IMR-90 (cell line): ENCODE results near the gene CTNNA2. TPM values are rescaled to one million over a fixed set of nuclear protein-coding genes. Genes with fewer than 3 reads are reported as not detected.

Source experiments
- ATAC-seq: fragments of 200-7000 bp; cut with Tn5 transposase; 2 replicates; pipeline ENCODE4 v1.9.1; 2020; ENCODE audit warnings: low read depth, mild to moderate bottlenecking, moderate library complexity
- BruUV-seq: library from RNA; stranded (reverse); fragments of 400-500 nt; replicated peaks from 2 replicates; lab custom pipeline; 2021; lab: Mats Ljungman, UMichigan
- CTCF ChIA-PET: fragments of 300-600 bp; formaldehyde crosslinking; extraction: SDS; loops from one replicate; lab custom pipeline; 2021; ENCODE audit warnings: antibody characterized with exemption; lab: Yijun Ruan, JAX
- POLR2A ChIA-PET: fragments of 300-600 bp; sonication (Branson Sonifier 250); formaldehyde crosslinking; loops from one replicate; lab custom pipeline; 2022; ENCODE audit warnings: antibody characterized with exemption; ENCODE audit not compliant: unreplicated experiment; lab: Charles Lee
- DNase-seq: peaks from one replicate; pipeline ENCODE4 v3.0.0; 2013
- H2AFZ ChIP-seq: replicated peaks from 2 replicates; pipeline ENCODE3; 2013; ENCODE audit warnings: low read length, mild to moderate bottlenecking; ENCODE audit not compliant: poor library complexity
- H2AK5ac ChIP-seq: 2 replicates; pipeline ENCODE4 v1.6.1; 2013; ENCODE audit warnings: low read depth, low read length, inconsistent platforms
- H2AK9ac ChIP-seq: replicated peaks from 2 replicates; pipeline ENCODE3; 2013; ENCODE audit warnings: mild to moderate bottlenecking, low read depth, low read length, moderate library complexity; ENCODE audit not compliant: poor library complexity
- H2BK120ac ChIP-seq: 2 replicates; pipeline ENCODE4 v1.6.1; 2013; ENCODE audit warnings: low read depth, low read length, inconsistent platforms
- H2BK15ac ChIP-seq: 3 replicates; pipeline ENCODE4 v1.6.1; 2013; ENCODE audit warnings: low read depth, low read length, inconsistent platforms
- H2BK20ac ChIP-seq: 2 replicates; pipeline ENCODE4 v1.6.1; 2013; ENCODE audit warnings: low read depth, mild to moderate bottlenecking, inconsistent platforms, low read length, moderate library complexity
- H2BK5ac ChIP-seq: 2 replicates; pipeline ENCODE4 v1.6.1; 2013; ENCODE audit warnings: mild to moderate bottlenecking, low read depth, low read length, inconsistent platforms; ENCODE audit not compliant: poor library complexity, severe bottlenecking
- H3K14ac ChIP-seq: replicated peaks from 2 replicates; pipeline ENCODE4 v1.6.1; 2013; ENCODE audit warnings: low read depth, low read length, inconsistent platforms
- H3K18ac ChIP-seq: 2 replicates; pipeline ENCODE4 v1.6.1; 2013; ENCODE audit warnings: low read depth, low read length, control low read depth
- H3K23ac ChIP-seq: 2 replicates; pipeline ENCODE4 v1.6.1; 2013; ENCODE audit warnings: low read depth, low read length, inconsistent platforms
- H3K27ac ChIP-seq: 2 replicates; pipeline ENCODE4 v1.5.1; 2013; ENCODE audit warnings: mild to moderate bottlenecking, control low read depth, low read length; ENCODE audit not compliant: insufficient read depth
- H3K27me3 ChIP-seq: 2 replicates; pipeline ENCODE4 v1.6.1; 2013; ENCODE audit warnings: low read length; ENCODE audit not compliant: control insufficient read depth, insufficient read depth
- H3K36me3 ChIP-seq: 2 replicates; pipeline ENCODE4 v1.6.1; 2013; ENCODE audit warnings: low read length, mixed read lengths; ENCODE audit not compliant: control insufficient read depth, insufficient read depth
- H3K4ac ChIP-seq: 2 replicates; pipeline ENCODE4 v1.6.1; 2013; ENCODE audit warnings: low read depth, low read length, inconsistent platforms
- H3K4me1 ChIP-seq: 2 replicates; pipeline ENCODE4 v1.6.1; 2013; ENCODE audit warnings: low read length, mixed read lengths; ENCODE audit not compliant: control insufficient read depth, insufficient read depth
- H3K4me2 ChIP-seq: 2 replicates; pipeline ENCODE4 v1.6.1; 2013; ENCODE audit warnings: low read depth, mild to moderate bottlenecking, control low read depth, low read length, moderate library complexity
- H3K4me3 ChIP-seq: 2 replicates; pipeline ENCODE4 v1.5.1; 2013; ENCODE audit warnings: low read depth, mild to moderate bottlenecking, control low read depth, low read length, moderate library complexity; ENCODE audit not compliant: insufficient read depth
- H3K56ac ChIP-seq: 2 replicates; pipeline ENCODE4 v1.6.1; 2013; ENCODE audit warnings: low read length, inconsistent platforms; ENCODE audit not compliant: insufficient read depth; ENCODE audit errors: extremely low read depth
- H3K79me1 ChIP-seq, 2 experiments: 2 replicates each; pipeline ENCODE4 v1.6.1; 2013; ENCODE audit warnings: low read length in 2 of 2, inconsistent platforms in 1 of 2, low read depth in 1 of 2
- H3K9ac ChIP-seq: 2 replicates; pipeline ENCODE4 v1.6.1; 2013; ENCODE audit warnings: low read depth, low read length, control low read depth
- H3K9me1 ChIP-seq: 2 replicates; pipeline ENCODE4 v1.6.1; 2013; ENCODE audit warnings: low read length, inconsistent platforms; ENCODE audit not compliant: insufficient read depth
- H3K9me3 ChIP-seq: 2 replicates; pipeline ENCODE4 v1.6.1; 2013; ENCODE audit warnings: low read length; ENCODE audit not compliant: control insufficient read depth, insufficient read depth
- H4K20me1 ChIP-seq: 2 replicates; pipeline ENCODE4 v1.6.1; 2013; ENCODE audit warnings: low read length, inconsistent platforms; ENCODE audit not compliant: insufficient read depth
- H4K5ac ChIP-seq: 2 replicates; pipeline ENCODE4 v1.6.1; 2013; ENCODE audit warnings: mild to moderate bottlenecking, low read depth, low read length, control low read depth
- H4K8ac ChIP-seq, 2 experiments: 2 replicates each; pipeline ENCODE4 v1.6.1; 2013; ENCODE audit warnings: low read depth in 2 of 2, low read length in 2 of 2, control low read depth in 1 of 2, inconsistent platforms in 1 of 2
- H4K91ac ChIP-seq: 2 replicates; pipeline ENCODE4 v1.6.1; 2013; ENCODE audit warnings: low read depth, low read length, inconsistent platforms; ENCODE audit not compliant: insufficient read depth
- MAFK ChIP-seq: IDR thresholded peaks from 2 replicates; pipeline ENCODE4 v1.6.1; 2012; ENCODE audit warnings: low read depth, low read length, improper control_type of control experiment
- MAZ ChIP-seq: IDR thresholded peaks from 2 replicates; pipeline ENCODE4 v1.6.1; 2012; ENCODE audit warnings: low read depth, mild to moderate bottlenecking, low read length, improper control_type of control experiment, moderate library complexity, borderline replicate concordance
- MXI1 ChIP-seq: IDR thresholded peaks from 2 replicates; pipeline ENCODE4 v1.6.1; 2012; ENCODE audit warnings: low read depth, mild to moderate bottlenecking, low read length, moderate library complexity, borderline replicate concordance
- RAD21 ChIP-seq: IDR thresholded peaks from 2 replicates; pipeline ENCODE4 v1.6.1; 2012; ENCODE audit warnings: low read length, improper control_type of control experiment
- WGBS, 2 experiments: methylation state at CpG; one replicate each; pipeline versions ENCODE4 v1.1.5 to v1.1.7; 2013; ENCODE audit warnings: missing lambda C conversion rate in 2 of 2; ENCODE audit not compliant: insufficient read length in 1 of 2; ENCODE audit errors: extremely low coverage in 2 of 2; 5-methylcytosine and 5-hydroxymethylcytosine counted together
- dilution Hi-C: fragments of 300-500 bp; cut with HindIII; formaldehyde crosslinking; loops from one replicate; pipeline ENCODE4 v1.14.3; 2018; ENCODE audit warnings: low sequenced_read_pairs; ENCODE audit not compliant: unreplicated experiment
- in situ Hi-C: fragments of 300-500 bp; cut with MboI; formaldehyde crosslinking; loops from 3 replicates; pipeline ENCODE4 v1.14.3; 2019; ENCODE audit warnings: low sequenced_read_pairs, inconsistent platforms, mixed read lengths
- intact Hi-C: fragments of 100-400 bp; cut with micrococcal nuclease; formaldehyde crosslinking; loops from 2 replicates; pipeline ENCODE4 v1.10.0; 2022
- polyA plus RNA-seq, 3 experiments: library from polyadenylated mRNA; depleted of rRNA; stranded (reverse); fragments of >200 nt; gene quantifications; 2 replicates each; pipeline ENCODE4 v1.2.3, GENCODE V29; 2012; ENCODE audit warnings: low replicate concordance in 1 of 3
- total RNA-seq: library from RNA; depleted of rRNA; stranded (reverse); fragments of >200 nt; gene quantifications from 2 replicates; pipeline ENCODE4 v1.2.3, GENCODE V29; 2012
- TF ChIP-seq, protein P1 (sequence below): conservative IDR thresholded peaks from 2 replicates; pipeline ENCODE4 v1.5.1; 2012; ENCODE audit warnings: mild to moderate bottlenecking, low read depth, low read length, improper control_type of control experiment

The CTNNA2 gene
- total and polyA plus RNA-seq, 2 of the 4 experiments (the other 2 are of a cell fraction), result not detected

DNA sequence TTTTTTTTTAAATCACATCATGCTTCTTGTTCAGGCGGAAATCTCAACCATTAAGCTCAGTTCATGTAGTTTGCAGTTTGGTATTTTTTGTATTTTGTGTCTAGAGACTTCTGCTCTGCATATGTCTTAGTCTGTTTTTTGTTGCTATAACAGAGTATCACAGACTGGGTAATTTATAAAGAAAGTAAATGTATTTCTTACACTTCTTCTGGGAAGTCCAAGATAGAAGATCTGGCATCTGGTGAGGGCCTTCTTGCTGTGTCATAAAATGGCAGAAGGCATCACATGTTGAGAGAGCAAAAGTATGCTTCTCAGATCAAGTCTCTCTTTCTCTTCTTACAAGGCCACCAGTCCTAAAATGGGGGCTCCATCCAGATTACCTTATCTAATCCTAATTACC lies 208.2 kb downstream of the CTNNA2 start:
- no peak overlapping the region for H3K23ac ChIP-seq
- no peaks in the 10 kb centered on the region for H3K36me3 ChIP-seq
- no TSS peak for BruUV-seq
- no peaks in the 10 kb centered on the region for H3K79me1 ChIP-seq
- no peak overlapping the region; the same call in 1 of the 2 replicates for H4K91ac ChIP-seq
- 0 out of 3 replicates have a peak overlapping the region, but pooled peaks have one; percentile 37 for H2BK15ac ChIP-seq
- peaks cover 6% of the 10 kb centered on the region; the same call in 1 of the 2 replicates for H3K4me1 ChIP-seq
- ChIA-PET CTCF (interaction anchor here (0.7 kb wide), 1 partner anchor 8 kb away, joined by 3 read pairs; no protein-coding TSS in a partner anchor), POLR2A (no interaction called here)
- intact Hi-C loops, result no loop called here
- no peak overlapping the region for H3K4me3 ChIP-seq
- H2AK9ac ChIP-seq, result no peak overlapping the region
- no peak overlapping the region for H3K4ac ChIP-seq
- H3K27me3 ChIP-seq, result no peaks in the 10 kb centered on the region
- ATAC-seq (no peak), DNase-seq (no peak)
- no CpG with 5 or more reads among the region's 1 CpG for WGBS, 2 experiments
- H4K20me1 ChIP-seq, result no peaks in the 10 kb centered on the region
- no peak overlapping the region for H3K27ac ChIP-seq
- peak overlapping the region; percentile 26 for H2BK20ac ChIP-seq
- in situ Hi-C loops, result no loop called here
- no peak overlapping the region for H3K56ac ChIP-seq
- H3K4me2 ChIP-seq, result no peak overlapping the region
- no peak overlapping the region for H2AFZ ChIP-seq
- H4K5ac ChIP-seq, result no peak overlapping the region
- no peak overlapping the region for H3K14ac ChIP-seq
- dilution Hi-C loops, result no loop called here
- no peak overlapping the region for H3K9ac ChIP-seq
- no peaks in the 10 kb centered on the region for H3K9me3 ChIP-seq
- no peaks in the 10 kb centered on the region for H3K9me1 ChIP-seq
- no peak overlapping the region; the same call in 1 of the 2 replicates for H3K18ac ChIP-seq
- H4K8ac ChIP-seq, result no peak overlapping the region
- H2BK5ac ChIP-seq, result no peak overlapping the region
- TF ChIP-seq MXI1 (no peak), MAZ (no peak), RAD21 (no peak), MAFK (no peak)
- TF ChIP-seq, protein P1, sequence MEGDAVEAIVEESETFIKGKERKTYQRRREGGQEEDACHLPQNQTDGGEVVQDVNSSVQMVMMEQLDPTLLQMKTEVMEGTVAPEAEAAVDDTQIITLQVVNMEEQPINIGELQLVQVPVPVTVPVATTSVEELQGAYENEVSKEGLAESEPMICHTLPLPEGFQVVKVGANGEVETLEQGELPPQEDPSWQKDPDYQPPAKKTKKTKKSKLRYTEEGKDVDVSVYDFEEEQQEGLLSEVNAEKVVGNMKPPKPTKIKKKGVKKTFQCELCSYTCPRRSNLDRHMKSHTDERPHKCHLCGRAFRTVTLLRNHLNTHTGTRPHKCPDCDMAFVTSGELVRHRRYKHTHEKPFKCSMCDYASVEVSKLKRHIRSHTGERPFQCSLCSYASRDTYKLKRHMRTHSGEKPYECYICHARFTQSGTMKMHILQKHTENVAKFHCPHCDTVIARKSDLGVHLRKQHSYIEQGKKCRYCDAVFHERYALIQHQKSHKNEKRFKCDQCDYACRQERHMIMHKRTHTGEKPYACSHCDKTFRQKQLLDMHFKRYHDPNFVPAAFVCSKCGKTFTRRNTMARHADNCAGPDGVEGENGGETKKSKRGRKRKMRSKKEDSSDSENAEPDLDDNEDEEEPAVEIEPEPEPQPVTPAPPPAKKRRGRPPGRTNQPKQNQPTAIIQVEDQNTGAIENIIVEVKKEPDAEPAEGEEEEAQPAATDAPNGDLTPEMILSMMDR, result no peak
- H2AK5ac ChIP-seq, result no peak overlapping the region
- peak overlapping the region; percentile 44 for H2BK120ac ChIP-seq
